GM19193 (cell line): ENCODE results near the gene CACNA1H.

Experiments used
- POLR2A ChIP-seq: IDR thresholded peaks from 4 replicates; pipeline ENCODE4 v1.6.1; 2011; ENCODE audit not compliant: insufficient read depth, insufficient read length; ENCODE audit errors: extremely low read depth

The CACNA1H gene

GRCh38 chr16:1178295-1178910 lies 25.5 kb downstream of the CACNA1H start:
- no peak for TF ChIP-seq POLR2A

GRCh38 chr16:1180549-1181403 lies 27.9 kb downstream of the CACNA1H start:
- no peak for TF ChIP-seq POLR2A

- TF ChIP-seq POLR2A = no peak
These were observed 28.8 kb downstream of the CACNA1H start for GRCh38 chr16:1181404-1182315.

GRCh38 chr16:1182316-1182671 lies 29.4 kb downstream of the CACNA1H start:
- TF ChIP-seq POLR2A = no peak

- no peak for TF ChIP-seq POLR2A
These were observed 30.3 kb downstream of the CACNA1H start for GRCh38 chr16:1182950-1183907.

- TF ChIP-seq POLR2A = no peak
These were observed 31.4 kb downstream of the CACNA1H start for GRCh38 chr16:1184156-1184868.

- no peak for TF ChIP-seq POLR2A
These were observed 32.1 kb downstream of the CACNA1H start for GRCh38 chr16:1184980-1185379.

- TF ChIP-seq POLR2A = no peak
These were observed 35.7 kb downstream of the CACNA1H start for GRCh38 chr16:1188432-1189189.

- no peak for TF ChIP-seq POLR2A
These were observed 36.5 kb downstream of the CACNA1H start for GRCh38 chr16:1189455-1189854.

- TF ChIP-seq POLR2A = no peak
These were observed 39.6 kb downstream of the CACNA1H start for GRCh38 chr16:1192384-1193073.

- TF ChIP-seq POLR2A = no peak
These were observed 40.4 kb downstream of the CACNA1H start for GRCh38 chr16:1193143-1193824.

GRCh38 chr16:1193825-1194581 lies 41.1 kb downstream of the CACNA1H start:
- no peak for TF ChIP-seq POLR2A
